Measurements from ENCODE around the gene ARL14EPL.

ARL14EPL gene

GRCh38 chr5:116032094-116032517 is at the start of gene ARL14EPL:
TSS of gene ARL14EPL (plus strand) at chr5:116032472. CDS start at chr5:116051466, 18,994 bp downstream.
- no peak for DNase-seq

GRCh38 chr5:115983519-115983918 is 48.8 kb upstream of the ARL14EPL start:
- DNase-seq: no peak

GRCh38 chr5:115985802-115986757 is 46.2 kb upstream of the ARL14EPL start:
- no peak for DNase-seq

GRCh38 chr5:115988002-115988401 is 44.3 kb upstream of the ARL14EPL start:
- no peak for DNase-seq

- DNase-seq: no peak
Observed at GRCh38 chr5:115992848-115993350, 39.4 kb upstream of the ARL14EPL start.

- no peak for DNase-seq
Observed at GRCh38 chr5:115995351-115995750, 36.9 kb upstream of the ARL14EPL start.

- no peak for DNase-seq
Observed at GRCh38 chr5:116002116-116002906, 30.0 kb upstream of the ARL14EPL start.

- no peak for DNase-seq
Observed at GRCh38 chr5:116004248-116004647, 28.0 kb upstream of the ARL14EPL start.

- no peak for DNase-seq
Observed at GRCh38 chr5:116009806-116010205, 22.5 kb upstream of the ARL14EPL start.

- DNase-seq: no peak
Observed at GRCh38 chr5:116011046-116011445, 21.2 kb upstream of the ARL14EPL start.

GRCh38 chr5:116013207-116013785 is 19.0 kb upstream of the ARL14EPL start:
- no peak for DNase-seq

GRCh38 chr5:116013936-116014335 is 18.3 kb upstream of the ARL14EPL start:
- DNase-seq: no peak

GRCh38 chr5:116023619-116024018 is 8.7 kb upstream of the ARL14EPL start:
- DNase-seq: no peak

- no peak for DNase-seq
Observed at GRCh38 chr5:116025866-116026265, 6.4 kb upstream of the ARL14EPL start.

- no peak for DNase-seq
Observed at GRCh38 chr5:116032991-116033390, 719 bp downstream of the ARL14EPL start.

- no peak for DNase-seq
Observed at GRCh38 chr5:116035123-116035522, 2.9 kb downstream of the ARL14EPL start.

GRCh38 chr5:116037236-116037822 is 5.1 kb downstream of the ARL14EPL start:
- no peak for DNase-seq

- no peak for DNase-seq
Observed at GRCh38 chr5:116038817-116039216, 6.5 kb downstream of the ARL14EPL start.

GRCh38 chr5:116042375-116042774 is 10.1 kb downstream of the ARL14EPL start:
- DNase-seq: no peak

- DNase-seq: no peak
Observed at GRCh38 chr5:116044073-116044472, 11.8 kb downstream of the ARL14EPL start.

- DNase-seq: no peak
Observed at GRCh38 chr5:116045821-116046220, 13.5 kb downstream of the ARL14EPL start.

- no peak for DNase-seq
Observed at GRCh38 chr5:116046261-116046660, 14.0 kb downstream of the ARL14EPL start.

GRCh38 chr5:116046823-116047222 is 14.6 kb downstream of the ARL14EPL start:
- no peak for DNase-seq

All from NCI-H2029 treated with DMSO at 0.1 percent for 48 hours (cell line).